ENCODE results near the gene PAPPA2.

The PAPPA2 gene

DNA sequence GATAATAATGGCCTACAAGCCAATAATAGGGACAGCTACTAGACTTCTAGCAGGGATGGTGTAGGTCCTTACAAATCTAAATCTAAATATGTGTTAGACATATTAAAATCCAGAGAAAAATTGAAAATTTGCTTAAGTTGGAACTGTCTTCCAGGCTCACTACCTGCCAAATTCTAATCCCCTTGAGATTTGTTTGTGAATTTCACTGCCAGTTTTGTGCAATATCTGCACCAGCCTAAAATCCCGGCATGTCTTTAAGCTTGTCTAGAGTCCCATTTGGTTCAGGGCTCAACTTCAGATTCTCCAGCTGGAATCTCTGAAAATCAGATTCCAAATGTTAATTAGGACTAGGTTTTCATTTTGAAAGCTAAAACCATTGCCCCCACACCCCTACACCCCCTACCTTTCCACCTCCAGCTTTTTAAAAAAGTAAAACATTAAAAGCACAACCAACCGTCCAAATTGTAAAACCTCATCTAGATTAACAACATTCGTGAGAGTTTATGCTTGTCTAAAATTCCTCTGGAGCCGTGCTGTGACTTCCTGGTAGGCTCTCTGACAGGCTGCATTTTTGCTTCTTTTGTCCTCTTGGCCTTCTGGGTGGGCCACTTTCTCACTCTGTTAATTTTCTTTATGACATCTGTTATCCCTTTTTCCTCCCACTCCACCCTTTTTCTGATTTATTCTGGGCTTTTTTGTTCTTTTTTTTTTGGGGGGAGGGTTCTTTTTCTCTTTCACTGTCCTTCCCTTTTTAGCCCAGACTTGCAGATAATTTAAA, 348.7 kb downstream of the PAPPA2 start:
- no peak for DNase-seq (ENCODE audit: extremely low read depth, insufficient read length)
- TF ChIP-seq, protein P1, sequence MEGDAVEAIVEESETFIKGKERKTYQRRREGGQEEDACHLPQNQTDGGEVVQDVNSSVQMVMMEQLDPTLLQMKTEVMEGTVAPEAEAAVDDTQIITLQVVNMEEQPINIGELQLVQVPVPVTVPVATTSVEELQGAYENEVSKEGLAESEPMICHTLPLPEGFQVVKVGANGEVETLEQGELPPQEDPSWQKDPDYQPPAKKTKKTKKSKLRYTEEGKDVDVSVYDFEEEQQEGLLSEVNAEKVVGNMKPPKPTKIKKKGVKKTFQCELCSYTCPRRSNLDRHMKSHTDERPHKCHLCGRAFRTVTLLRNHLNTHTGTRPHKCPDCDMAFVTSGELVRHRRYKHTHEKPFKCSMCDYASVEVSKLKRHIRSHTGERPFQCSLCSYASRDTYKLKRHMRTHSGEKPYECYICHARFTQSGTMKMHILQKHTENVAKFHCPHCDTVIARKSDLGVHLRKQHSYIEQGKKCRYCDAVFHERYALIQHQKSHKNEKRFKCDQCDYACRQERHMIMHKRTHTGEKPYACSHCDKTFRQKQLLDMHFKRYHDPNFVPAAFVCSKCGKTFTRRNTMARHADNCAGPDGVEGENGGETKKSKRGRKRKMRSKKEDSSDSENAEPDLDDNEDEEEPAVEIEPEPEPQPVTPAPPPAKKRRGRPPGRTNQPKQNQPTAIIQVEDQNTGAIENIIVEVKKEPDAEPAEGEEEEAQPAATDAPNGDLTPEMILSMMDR (IDR thresholded peaks at IDR 0.05; ENCODE audit: insufficient read depth, low read length, poor library complexity, severe bottlenecking): no peak
- H3K4me3 ChIP-seq (replicated peaks; ENCODE audit: low read depth, low read length): no peak overlapping the region
- no peaks in the 10 kb centered on the region for H3K27me3 ChIP-seq (replicated peaks; ENCODE audit: control insufficient read depth, insufficient read depth, low read length)
- H3K36me3 ChIP-seq (ENCODE audit: control insufficient read depth, insufficient read depth, low read length): no peaks in the 10 kb centered on the region

DNA sequence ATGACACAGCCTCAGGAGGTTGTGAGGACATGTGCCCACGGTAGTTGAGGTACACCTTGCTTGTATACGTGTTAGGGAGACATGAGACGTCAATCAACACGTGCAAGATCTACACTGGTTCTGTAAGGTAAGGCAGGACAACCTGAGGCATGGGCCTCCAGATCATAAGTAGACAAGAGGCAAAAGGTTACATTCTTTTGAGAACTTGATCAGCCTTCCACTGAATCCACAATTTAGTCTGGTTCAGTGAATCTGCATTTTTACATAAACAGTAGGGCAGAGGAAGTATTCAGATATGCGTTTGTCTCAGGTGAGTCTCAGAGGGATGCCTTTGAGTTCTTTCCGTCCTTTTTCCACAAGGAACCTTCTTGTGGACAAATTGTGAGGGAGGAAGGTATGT, 352.6 kb downstream of the PAPPA2 start:
- H3K27me3 ChIP-seq (replicated peaks; ENCODE audit: control insufficient read depth, insufficient read depth, low read length): no peaks in the 10 kb centered on the region
- no peaks in the 10 kb centered on the region for H3K36me3 ChIP-seq (ENCODE audit: control insufficient read depth, insufficient read depth, low read length)
- no peak for DNase-seq (ENCODE audit: extremely low read depth, insufficient read length)
- TF ChIP-seq, protein P1 (IDR thresholded peaks at IDR 0.05; ENCODE audit: insufficient read depth, low read length, poor library complexity, severe bottlenecking): no peak
- H3K4me3 ChIP-seq (replicated peaks; ENCODE audit: low read depth, low read length): no peak overlapping the region

DNA sequence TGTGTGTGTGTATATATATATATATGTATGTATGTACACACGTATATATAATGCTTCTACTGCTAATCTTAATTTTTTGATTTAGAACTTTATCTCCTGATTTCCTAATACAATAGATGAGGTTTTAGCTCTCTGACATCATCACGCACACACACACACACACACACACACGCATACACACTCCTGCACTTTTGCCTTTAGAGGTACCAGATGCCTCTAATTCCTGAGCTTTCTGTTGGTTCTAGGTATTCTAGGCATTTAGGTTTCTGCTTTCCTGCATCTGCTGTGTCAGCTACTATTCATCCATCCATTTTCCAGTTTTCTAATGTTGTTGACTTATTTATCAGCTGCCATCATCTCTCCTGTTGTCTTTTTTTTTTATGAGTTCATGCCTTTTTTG, 353.3 kb downstream of the PAPPA2 start:
- no peak for DNase-seq (ENCODE audit: extremely low read depth, insufficient read length)
- H3K36me3 ChIP-seq (ENCODE audit: control insufficient read depth, insufficient read depth, low read length): no peaks in the 10 kb centered on the region
- TF ChIP-seq, protein P1 (IDR thresholded peaks at IDR 0.05; ENCODE audit: insufficient read depth, low read length, poor library complexity, severe bottlenecking): no peak
- no peak overlapping the region for H3K4me3 ChIP-seq (replicated peaks; ENCODE audit: low read depth, low read length)
- H3K27me3 ChIP-seq (replicated peaks; ENCODE audit: control insufficient read depth, insufficient read depth, low read length): no peaks in the 10 kb centered on the region

DNA sequence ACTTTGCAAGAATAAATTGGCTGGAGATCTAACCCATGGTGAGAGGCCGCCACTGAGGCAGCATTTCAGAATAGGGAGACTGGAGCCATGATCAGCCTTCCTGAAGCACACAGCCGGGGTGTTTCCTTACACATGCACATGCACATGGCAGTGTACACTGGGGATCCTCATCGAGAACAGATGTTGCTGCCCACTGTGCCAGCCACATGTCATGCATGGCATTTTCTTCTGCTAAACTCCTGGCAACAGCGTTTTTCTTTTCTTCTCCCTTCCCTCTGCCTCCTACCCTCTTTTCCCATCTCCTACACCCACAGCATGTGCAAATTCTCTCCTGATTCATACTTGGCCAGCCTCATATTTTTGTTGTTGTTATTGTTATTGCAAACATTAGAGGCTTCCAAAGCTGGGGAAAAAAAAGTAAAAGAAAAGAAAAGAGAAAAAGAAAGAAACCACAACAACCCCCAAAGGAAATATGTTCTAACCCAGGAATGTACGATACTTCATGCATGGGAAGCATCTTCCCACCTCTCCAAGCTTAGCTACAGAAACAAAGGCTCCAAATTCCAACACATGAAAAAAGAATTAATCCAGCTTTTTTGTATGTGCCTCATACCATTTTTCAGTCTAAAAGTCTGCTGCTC, 357.5 kb downstream of the PAPPA2 start:
- H3K4me3 ChIP-seq (replicated peaks; ENCODE audit: low read depth, low read length): no peak overlapping the region
- no peaks in the 10 kb centered on the region for H3K36me3 ChIP-seq (ENCODE audit: control insufficient read depth, insufficient read depth, low read length)
- no peaks in the 10 kb centered on the region for H3K27me3 ChIP-seq (replicated peaks; ENCODE audit: control insufficient read depth, insufficient read depth, low read length)
- TF ChIP-seq, protein P1 (IDR thresholded peaks at IDR 0.05; ENCODE audit: insufficient read depth, low read length, poor library complexity, severe bottlenecking): no peak
- DNase-seq (ENCODE audit: extremely low read depth, insufficient read length): no peak

DNA sequence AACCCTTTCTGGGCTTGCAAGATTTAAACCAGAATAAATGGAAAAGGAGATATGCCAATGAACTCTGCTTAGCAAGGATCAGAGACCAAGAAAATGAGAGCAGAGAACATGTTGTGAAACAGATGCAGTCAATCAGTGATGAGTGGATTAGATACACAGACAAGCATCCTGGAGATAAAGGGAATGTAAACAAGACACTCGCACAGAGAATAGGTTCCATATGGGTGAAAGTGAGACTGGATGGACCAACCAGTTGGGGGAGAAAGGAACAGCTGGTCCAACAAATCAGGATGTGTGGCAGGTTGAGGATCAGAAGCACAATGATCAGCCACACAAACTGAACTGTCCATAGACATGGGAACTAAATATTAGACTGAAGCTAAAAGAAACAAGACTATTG, 363.3 kb downstream of the PAPPA2 start:
- no peak overlapping the region for H3K4me3 ChIP-seq (replicated peaks; ENCODE audit: low read depth, low read length)
- H3K36me3 ChIP-seq (ENCODE audit: control insufficient read depth, insufficient read depth, low read length): no peaks in the 10 kb centered on the region
- TF ChIP-seq, protein P1 (IDR thresholded peaks at IDR 0.05; ENCODE audit: insufficient read depth, low read length, poor library complexity, severe bottlenecking): no peak
- no peaks in the 10 kb centered on the region for H3K27me3 ChIP-seq (replicated peaks; ENCODE audit: control insufficient read depth, insufficient read depth, low read length)
- no peak for DNase-seq (ENCODE audit: extremely low read depth, insufficient read length)

Data from GM06990 (cell line).